Astrocyte (in vitro differentiated cells and primary cell): ENCODE data around the gene PDE6G. TPM values are rescaled to one million over a fixed set of nuclear protein-coding genes. Genes with fewer than 3 reads are reported as not detected.

Experiments used
- DNase-seq: peaks from one replicate; pipeline ENCODE4 v3.0.0-alpha.2; 2010; ENCODE audit warnings: low read depth
- FAIRE-seq: peaks from 2 replicates; lab custom pipeline; 2011; peaks lifted over from hg19 to GRCh38; lab: Jason Lieb, UNC
- H2AFZ ChIP-seq: 2 replicates; pipeline ENCODE4 v1.6.0; 2012; ENCODE audit warnings: low read depth, low read length, inconsistent platforms
- H3K27ac ChIP-seq: 2 replicates; pipeline ENCODE4 v1.5.1; 2011; ENCODE audit warnings: low read depth, low read length, inconsistent platforms
- H3K27me3 ChIP-seq: 2 replicates; pipeline ENCODE4 v1.6.0; 2011; ENCODE audit warnings: low read length, inconsistent platforms; ENCODE audit not compliant: insufficient read depth
- H3K36me3 ChIP-seq: 2 replicates; pipeline ENCODE4 v1.5.1; 2011; ENCODE audit warnings: low read length, inconsistent platforms; ENCODE audit not compliant: insufficient read depth
- H3K4me1 ChIP-seq: 2 replicates; pipeline ENCODE4 v1.5.1; 2011; ENCODE audit warnings: low read length, inconsistent platforms; ENCODE audit not compliant: insufficient read depth
- H3K4me2 ChIP-seq: 2 replicates; pipeline ENCODE4 v1.6.0; 2012; ENCODE audit warnings: low read length, inconsistent platforms
- H3K4me3 ChIP-seq: 2 replicates; pipeline ENCODE4 v1.5.1; 2011; ENCODE audit warnings: low read depth, mild to moderate bottlenecking, low read length, inconsistent platforms; ENCODE audit not compliant: insufficient read depth
- H3K79me2 ChIP-seq: 2 replicates; pipeline ENCODE4 v1.6.0; 2012; ENCODE audit warnings: mild to moderate bottlenecking, low read length, inconsistent platforms; ENCODE audit not compliant: insufficient read depth
- H3K9ac ChIP-seq: 2 replicates; pipeline ENCODE4 v1.6.0; 2012; ENCODE audit warnings: mild to moderate bottlenecking, low read length, inconsistent platforms
- H3K9me3 ChIP-seq: 2 replicates; pipeline ENCODE4 v1.5.1; 2012; ENCODE audit warnings: low read depth, mild to moderate bottlenecking, low read length, inconsistent platforms; ENCODE audit not compliant: insufficient read depth
- H4K20me1 ChIP-seq: 2 replicates; pipeline ENCODE4 v1.6.0; 2012; ENCODE audit warnings: low read length, inconsistent platforms; ENCODE audit not compliant: insufficient read depth
- H3K27ac Mint-ChIP-seq: one replicate; pipeline ENCODE4 v1.8.0; 2021; ENCODE audit warnings: mild to moderate bottlenecking, mixed read lengths; ENCODE audit not compliant: unreplicated experiment
- H3K27me3 Mint-ChIP-seq: one replicate; pipeline ENCODE4 v1.8.0; 2021; ENCODE audit warnings: low read depth, mixed read lengths; ENCODE audit not compliant: unreplicated experiment
- H3K36me3 Mint-ChIP-seq: one replicate; pipeline ENCODE4 v1.8.0; 2021; ENCODE audit warnings: low read depth, mixed read lengths; ENCODE audit not compliant: unreplicated experiment
- H3K4me1 Mint-ChIP-seq: one replicate; pipeline ENCODE4 v1.8.0; 2021; ENCODE audit warnings: low read depth, mixed read lengths; ENCODE audit not compliant: unreplicated experiment
- H3K4me3 Mint-ChIP-seq: one replicate; pipeline ENCODE4 v1.8.0; 2021; ENCODE audit warnings: mild to moderate bottlenecking, moderate library complexity, mixed read lengths; ENCODE audit not compliant: unreplicated experiment
- H3K9me3 Mint-ChIP-seq: one replicate; pipeline ENCODE4 v1.8.0; 2021; ENCODE audit warnings: mild to moderate bottlenecking, mixed read lengths; ENCODE audit not compliant: unreplicated experiment
- EZH2 ChIP-seq: IDR thresholded peaks from 2 replicates; pipeline ENCODE4 v1.6.1; 2012; ENCODE audit warnings: mild to moderate bottlenecking, low read length, inconsistent platforms; ENCODE audit not compliant: insufficient read depth
- total RNA-seq: library from RNA; stranded (reverse); gene quantifications from 2 replicates; pipeline ENCODE4 v1.2.1, GENCODE V29; 2021
- TF ChIP-seq, protein P1 (sequence below): IDR thresholded peaks from 2 replicates; pipeline ENCODE4 v1.5.1; 2011; ENCODE audit warnings: low read depth, mild to moderate bottlenecking, inconsistent platforms, low read length, moderate library complexity; ENCODE audit not compliant: insufficient read depth

The PDE6G gene
- total RNA-seq, 1 donor from 2014 or later = not detected

- Histone ChIP-seq H4K20me1 (no peaks in the 10 kb centered on the region), H3K79me2 (no peaks in the 10 kb centered on the region), H3K4me3 (no peak overlapping the region), H3K9ac (no peak overlapping the region), H3K9me3 (peaks cover 7% of the 10 kb centered on the region), H3K27me3 (peaks cover 20% of the 10 kb centered on the region), H3K4me2 (peak overlapping the region; percentile 50), H3K36me3 (no peaks in the 10 kb centered on the region), H3K4me1 (peaks cover 8% of the 10 kb centered on the region), H3K27ac (no peak overlapping the region), H2AFZ (no peak overlapping the region)
- no peak for FAIRE-seq
- H3K36me3 Mint-ChIP-seq = peaks cover 2% of the 10 kb centered on the region
- TF ChIP-seq EZH2 = no peak
- TF ChIP-seq, protein P1, sequence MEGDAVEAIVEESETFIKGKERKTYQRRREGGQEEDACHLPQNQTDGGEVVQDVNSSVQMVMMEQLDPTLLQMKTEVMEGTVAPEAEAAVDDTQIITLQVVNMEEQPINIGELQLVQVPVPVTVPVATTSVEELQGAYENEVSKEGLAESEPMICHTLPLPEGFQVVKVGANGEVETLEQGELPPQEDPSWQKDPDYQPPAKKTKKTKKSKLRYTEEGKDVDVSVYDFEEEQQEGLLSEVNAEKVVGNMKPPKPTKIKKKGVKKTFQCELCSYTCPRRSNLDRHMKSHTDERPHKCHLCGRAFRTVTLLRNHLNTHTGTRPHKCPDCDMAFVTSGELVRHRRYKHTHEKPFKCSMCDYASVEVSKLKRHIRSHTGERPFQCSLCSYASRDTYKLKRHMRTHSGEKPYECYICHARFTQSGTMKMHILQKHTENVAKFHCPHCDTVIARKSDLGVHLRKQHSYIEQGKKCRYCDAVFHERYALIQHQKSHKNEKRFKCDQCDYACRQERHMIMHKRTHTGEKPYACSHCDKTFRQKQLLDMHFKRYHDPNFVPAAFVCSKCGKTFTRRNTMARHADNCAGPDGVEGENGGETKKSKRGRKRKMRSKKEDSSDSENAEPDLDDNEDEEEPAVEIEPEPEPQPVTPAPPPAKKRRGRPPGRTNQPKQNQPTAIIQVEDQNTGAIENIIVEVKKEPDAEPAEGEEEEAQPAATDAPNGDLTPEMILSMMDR = no peak
- H3K27ac Mint-ChIP-seq = no peak overlapping the region
- DNase-seq = peak; percentile 75
- peaks cover 17% of the 10 kb centered on the region for H3K27me3 Mint-ChIP-seq
- no peaks in the 10 kb centered on the region for H3K4me1 Mint-ChIP-seq
- no peak overlapping the region for H3K4me3 Mint-ChIP-seq
- H3K9me3 Mint-ChIP-seq = peaks cover 4% of the 10 kb centered on the region
Observed at GRCh38 chr17:81651692-81652091, 4.7 kb downstream of the PDE6G start.

- no peaks in the 10 kb centered on the region for H3K4me1 Mint-ChIP-seq
- H2AFZ ChIP-seq = no peak overlapping the region
Observed at GRCh38 chr17:81650951-81651350, 5.4 kb downstream of the PDE6G start.

GRCh38 chr17:81648707-81649085, 7.6 kb downstream of the PDE6G start:
- Histone ChIP-seq H3K9ac (no peak overlapping the region), H2AFZ (no peak overlapping the region), H4K20me1 (no peaks in the 10 kb centered on the region), H3K4me3 (no peak overlapping the region), H3K79me2 (no peaks in the 10 kb centered on the region), H3K27me3 (peaks cover 20% of the 10 kb centered on the region), H3K27ac (no peak overlapping the region), H3K4me2 (peak overlapping the region; percentile 39), H3K9me3 (peaks cover 7% of the 10 kb centered on the region), H3K36me3 (no peaks in the 10 kb centered on the region), H3K4me1 (peaks cover 8% of the 10 kb centered on the region)
- Mint-ChIP-seq H3K27ac (no peak overlapping the region), H3K4me1 (no peaks in the 10 kb centered on the region), H3K27me3 (peaks cover 18% of the 10 kb centered on the region), H3K36me3 (peaks cover 2% of the 10 kb centered on the region), H3K4me3 (no peak overlapping the region), H3K9me3 (peaks cover 4% of the 10 kb centered on the region)
- DNase-seq (no peak), FAIRE-seq (no peak)
- TF ChIP-seq, protein P1 = no peak
- TF ChIP-seq EZH2 = no peak

More at GRCh38 chr17:81650951-81651350, 5.4 kb downstream of the PDE6G start:
- Mint-ChIP-seq H3K36me3 (peaks cover 2% of the 10 kb centered on the region), H3K9me3 (peaks cover 4% of the 10 kb centered on the region), H3K27ac (no peak overlapping the region), H3K4me3 (no peak overlapping the region), H3K27me3 (peaks cover 18% of the 10 kb centered on the region)
- H3K9ac ChIP-seq = no peak overlapping the region
- H3K9me3 ChIP-seq = peaks cover 7% of the 10 kb centered on the region
- H3K4me1 ChIP-seq = peaks cover 8% of the 10 kb centered on the region
- H3K27ac ChIP-seq = no peak overlapping the region
- H3K79me2 ChIP-seq = no peaks in the 10 kb centered on the region
- H3K4me3 ChIP-seq = no peak overlapping the region
- no peak for DNase-seq
- FAIRE-seq = no peak
- no peak overlapping the region for H3K4me2 ChIP-seq
- TF ChIP-seq, protein P1 = no peak
- no peak for TF ChIP-seq EZH2
- H3K27me3 ChIP-seq = peaks cover 20% of the 10 kb centered on the region
- H4K20me1 ChIP-seq = no peaks in the 10 kb centered on the region
- no peaks in the 10 kb centered on the region for H3K36me3 ChIP-seq
